DND-41 (cell line): ENCODE results near the gene DOCK3.

Source experiments
- CTCF ChIP-seq: IDR thresholded peaks from 2 replicates; pipeline ENCODE4 v1.5.1; 2012; ENCODE audit warnings: borderline replicate concordance, low read length, moderate library complexity, mild to moderate bottlenecking; ENCODE audit not compliant: poor library complexity, severe bottlenecking; ENCODE audit errors: extremely low read depth
- EZH2 ChIP-seq: IDR thresholded peaks from 3 replicates; pipeline ENCODE4 v1.6.1; 2012; ENCODE audit warnings: borderline replicate concordance, low read depth, mild to moderate bottlenecking, moderate library complexity, low read length, inconsistent platforms; ENCODE audit not compliant: severe bottlenecking

- no peak for TF ChIP-seq CTCF
- no peak for TF ChIP-seq EZH2
These were observed 608.7 kb downstream of the DOCK3 start for GRCh38 chr3:51283421-51283820.
